Kidney epithelial cell (primary cell): ENCODE measurements around the gene HOXC10. TPM values are rescaled to one million over a fixed set of nuclear protein-coding genes. Genes with fewer than 3 reads are reported as not detected.

Experiments
- DNase-seq: peaks from one replicate; pipeline ENCODE4 v3.0.0-alpha.2; 2010; ENCODE audit warnings: low read depth
- H3K27me3 ChIP-seq: 2 replicates; pipeline ENCODE4 v1.6.0; 2011; ENCODE audit warnings: low read length; ENCODE audit not compliant: control insufficient read depth, insufficient read depth
- H3K36me3 ChIP-seq: 2 replicates; pipeline ENCODE4 v1.5.1; 2011; ENCODE audit warnings: low read length; ENCODE audit not compliant: control insufficient read depth, insufficient read depth
- H3K4me3 ChIP-seq: 2 replicates; pipeline ENCODE4 v1.5.1; 2011; ENCODE audit warnings: low read depth, mild to moderate bottlenecking, control low read depth, low read length
- CTCF ChIP-seq: IDR thresholded peaks from 2 replicates; pipeline ENCODE4 v1.5.1; 2011; ENCODE audit warnings: mild to moderate bottlenecking, moderate library complexity, low read length, control low read depth, inconsistent platforms; ENCODE audit not compliant: insufficient read depth, poor library complexity, severe bottlenecking
- total RNA-seq: library from RNA; depleted of rRNA; stranded (reverse); fragments of >200 nt; gene quantifications from 2 replicates; pipeline ENCODE4 v1.2.3, GENCODE V29; 2015

The HOXC10 gene
- total RNA-seq, 1 donor from 2014 or later, result 5.9 TPM

GRCh38 chr12:54022960-54023884 lies 38.3 kb downstream of the HOXC10 start:
- Histone ChIP-seq H3K4me3 (no peak overlapping the region), H3K27me3 (peaks cover 9% of the 10 kb centered on the region), H3K36me3 (no peaks in the 10 kb centered on the region)
- TF ChIP-seq CTCF, result no peak
- no peak for DNase-seq

DNA sequence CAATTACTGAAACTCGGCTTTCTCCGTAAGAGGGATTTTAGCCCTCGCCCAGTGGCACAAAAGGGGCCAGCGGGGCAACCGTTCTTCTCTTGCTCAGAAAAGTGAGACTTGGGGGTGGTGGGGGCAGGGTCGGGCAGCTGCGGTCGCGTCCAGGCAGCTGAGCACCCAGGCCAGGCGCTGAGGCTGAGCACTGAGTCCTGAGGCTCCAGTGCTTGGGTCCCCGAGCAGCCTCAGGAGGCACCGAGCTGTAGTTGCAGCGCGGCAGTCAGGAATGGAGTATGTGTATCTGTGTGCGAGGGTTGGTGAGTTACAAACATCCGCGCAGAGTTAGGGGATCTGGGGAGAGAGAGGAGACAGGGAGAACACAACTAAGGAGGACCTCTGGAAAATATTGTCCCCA lies 39.2 kb downstream of the HOXC10 start:
- no peak for DNase-seq
- Histone ChIP-seq H3K4me3 (no peak overlapping the region), H3K36me3 (no peaks in the 10 kb centered on the region), H3K27me3 (peaks cover 14% of the 10 kb centered on the region)
- no peak for TF ChIP-seq CTCF

DNA sequence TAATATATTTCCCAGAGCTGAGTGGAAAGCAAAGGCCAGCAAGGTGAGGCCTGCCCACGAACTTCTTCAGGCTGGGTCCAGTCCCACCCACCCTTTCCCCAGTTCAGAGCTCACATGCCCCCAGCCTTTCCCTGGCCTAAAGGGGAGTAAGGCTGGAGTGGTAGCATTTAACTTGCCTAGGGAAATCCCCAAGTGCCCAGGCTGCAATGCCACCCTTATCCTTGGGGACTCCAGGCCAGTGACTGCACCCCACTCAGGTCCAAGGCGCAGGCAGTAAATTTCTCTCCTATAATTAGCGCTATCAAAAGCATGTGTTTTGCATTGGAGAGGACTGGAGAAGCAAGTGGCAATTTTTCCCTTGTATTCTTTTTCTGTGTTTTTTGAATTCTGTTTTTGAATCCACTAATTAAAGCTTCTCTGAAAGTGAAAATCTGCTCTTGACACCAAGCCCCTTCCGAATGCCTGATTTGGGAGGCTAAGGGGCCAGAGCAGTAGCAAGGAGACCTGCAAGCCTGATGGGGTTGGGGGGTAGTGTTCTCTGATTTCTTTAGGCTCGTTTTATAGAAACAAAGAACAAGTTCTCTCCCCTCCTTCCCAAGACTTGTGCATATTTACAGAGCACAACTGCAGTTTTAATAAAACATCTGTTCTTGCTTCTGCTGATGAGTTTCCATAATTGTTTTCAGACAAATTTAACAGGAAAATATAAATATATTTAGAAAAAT lies 39.8 kb downstream of the HOXC10 start:
- no peak for TF ChIP-seq CTCF
- H3K4me3 ChIP-seq, result no peak overlapping the region
- no peak for DNase-seq
- no peaks in the 10 kb centered on the region for H3K36me3 ChIP-seq
- H3K27me3 ChIP-seq, result peaks cover 16% of the 10 kb centered on the region

GRCh38 chr12:54025499-54026405 lies 40.8 kb downstream of the HOXC10 start:
- DNase-seq, result no peak
- Histone ChIP-seq H3K27me3 (peaks cover 18% of the 10 kb centered on the region), H3K4me3 (no peak overlapping the region), H3K36me3 (no peaks in the 10 kb centered on the region)
- TF ChIP-seq CTCF, result no peak

GRCh38 chr12:54026640-54027441 lies 41.9 kb downstream of the HOXC10 start:
- H3K4me3 ChIP-seq, result no peak overlapping the region
- no peaks in the 10 kb centered on the region for H3K36me3 ChIP-seq
- TF ChIP-seq CTCF, result no peak
- no peak for DNase-seq
- H3K27me3 ChIP-seq, result peaks cover 19% of the 10 kb centered on the region
